Astrocyte of the cerebellum (primary cell): ENCODE results near the gene KDM4B.
"Not testable (repeated sequence)": the region's sequence is repeated elsewhere in the genome, so short reads cannot be mapped to it uniquely, and the experiment has no call there.

ENCODE experiments used
- DNase-seq: peaks from one replicate; pipeline ENCODE4 v3.0.0-alpha.2; 2011; ENCODE audit warnings: low read depth
- H3K4me3 ChIP-seq: 2 replicates; pipeline ENCODE4 v1.5.1; 2011; ENCODE audit warnings: mild to moderate bottlenecking, low read depth, low read length, moderate library complexity
- in situ Hi-C: cut with HindIII; loops from 2 replicates; pipeline ENCODE4 v1.10.0; 2017; ENCODE audit warnings: low sequenced_read_pairs
- TF ChIP-seq, protein P1 (sequence below): IDR thresholded peaks from 2 replicates; pipeline ENCODE4 v1.5.1; 2012; ENCODE audit warnings: low read length, low read depth, moderate library complexity, mild to moderate bottlenecking; ENCODE audit errors: missing control alignments

The KDM4B gene

DNA sequence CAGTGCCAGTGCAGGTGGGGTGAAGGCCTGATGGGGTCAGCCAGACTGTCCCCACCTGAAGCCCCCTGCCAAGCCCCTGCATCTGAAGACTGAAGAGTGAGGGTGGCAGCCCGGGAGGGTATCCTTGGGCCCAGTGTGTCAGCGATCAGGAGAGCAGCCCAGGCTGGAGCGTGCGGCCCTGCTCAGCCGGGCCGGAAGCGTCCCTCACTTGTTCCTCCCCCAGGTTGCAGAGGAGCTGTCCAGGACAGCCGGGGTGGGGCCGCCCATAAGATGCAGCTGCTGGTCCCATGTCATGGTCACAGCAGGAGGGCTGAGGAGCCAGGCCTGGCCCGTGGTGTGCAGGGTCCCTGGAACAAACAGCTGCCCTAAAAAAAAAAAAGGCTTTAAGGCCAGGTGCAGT, 55.4 kb downstream of the KDM4B start:
- TF ChIP-seq, protein P1, sequence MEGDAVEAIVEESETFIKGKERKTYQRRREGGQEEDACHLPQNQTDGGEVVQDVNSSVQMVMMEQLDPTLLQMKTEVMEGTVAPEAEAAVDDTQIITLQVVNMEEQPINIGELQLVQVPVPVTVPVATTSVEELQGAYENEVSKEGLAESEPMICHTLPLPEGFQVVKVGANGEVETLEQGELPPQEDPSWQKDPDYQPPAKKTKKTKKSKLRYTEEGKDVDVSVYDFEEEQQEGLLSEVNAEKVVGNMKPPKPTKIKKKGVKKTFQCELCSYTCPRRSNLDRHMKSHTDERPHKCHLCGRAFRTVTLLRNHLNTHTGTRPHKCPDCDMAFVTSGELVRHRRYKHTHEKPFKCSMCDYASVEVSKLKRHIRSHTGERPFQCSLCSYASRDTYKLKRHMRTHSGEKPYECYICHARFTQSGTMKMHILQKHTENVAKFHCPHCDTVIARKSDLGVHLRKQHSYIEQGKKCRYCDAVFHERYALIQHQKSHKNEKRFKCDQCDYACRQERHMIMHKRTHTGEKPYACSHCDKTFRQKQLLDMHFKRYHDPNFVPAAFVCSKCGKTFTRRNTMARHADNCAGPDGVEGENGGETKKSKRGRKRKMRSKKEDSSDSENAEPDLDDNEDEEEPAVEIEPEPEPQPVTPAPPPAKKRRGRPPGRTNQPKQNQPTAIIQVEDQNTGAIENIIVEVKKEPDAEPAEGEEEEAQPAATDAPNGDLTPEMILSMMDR, result no peak
- in situ Hi-C loops, result no loop called here
- H3K4me3 ChIP-seq, result no peak overlapping the region
- DNase-seq, result no peak

DNA sequence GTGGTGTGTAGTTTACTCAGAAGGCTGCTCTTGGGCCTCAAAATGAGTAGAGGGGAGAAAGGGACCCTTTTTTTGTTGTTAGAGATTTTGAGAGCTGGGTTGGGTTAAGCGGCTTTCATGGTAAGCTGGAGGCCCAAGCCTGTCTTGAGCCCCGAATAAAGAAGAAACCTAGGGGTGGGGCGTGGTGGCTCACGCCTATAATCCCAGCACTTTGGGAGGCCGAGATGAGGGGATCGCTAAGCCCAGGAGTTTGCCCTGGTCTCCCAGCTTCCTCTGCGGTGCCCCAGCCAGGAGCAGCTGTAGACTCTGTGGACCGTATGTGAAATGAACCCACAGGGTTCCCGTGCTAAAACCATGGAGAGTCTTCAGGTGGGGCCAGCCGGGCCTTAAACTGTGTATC, 56.1 kb downstream of the KDM4B start:
- no peak overlapping the region for H3K4me3 ChIP-seq
- no peak for DNase-seq
- in situ Hi-C loops, result no loop called here
- TF ChIP-seq, protein P1, result no peak

DNA sequence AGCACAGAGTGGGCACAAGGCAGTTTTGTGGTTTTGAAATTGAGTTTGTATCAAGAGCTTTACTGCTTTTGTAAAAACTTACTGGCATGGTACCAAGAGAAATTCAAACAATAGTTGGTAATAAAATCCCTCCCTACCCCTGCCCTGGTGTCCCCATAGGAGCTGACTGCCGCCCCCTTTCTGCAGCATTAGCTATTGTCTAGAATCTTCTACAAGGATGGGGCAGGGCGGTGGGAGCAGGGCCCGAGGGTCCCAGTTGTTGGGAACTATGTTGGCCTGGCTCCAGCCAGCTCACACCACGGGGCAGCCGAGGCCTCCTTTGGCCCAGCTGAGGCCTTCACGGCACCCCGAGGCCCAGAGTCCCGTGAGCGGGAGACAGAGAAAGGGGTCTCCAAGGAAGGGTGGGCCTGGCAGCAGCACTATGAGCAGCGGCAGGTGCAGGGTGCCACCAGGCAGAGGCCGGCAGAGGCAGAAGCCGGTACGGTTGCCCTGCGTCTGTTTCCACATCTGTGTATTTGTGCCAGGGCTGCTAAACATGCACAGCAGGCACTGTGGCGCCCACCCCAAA, 57.9 kb downstream of the KDM4B start:
- in situ Hi-C loops, result no loop called here
- no peak overlapping the region for H3K4me3 ChIP-seq
- DNase-seq, result no peak
- TF ChIP-seq, protein P1, result peak; percentile 49

DNA sequence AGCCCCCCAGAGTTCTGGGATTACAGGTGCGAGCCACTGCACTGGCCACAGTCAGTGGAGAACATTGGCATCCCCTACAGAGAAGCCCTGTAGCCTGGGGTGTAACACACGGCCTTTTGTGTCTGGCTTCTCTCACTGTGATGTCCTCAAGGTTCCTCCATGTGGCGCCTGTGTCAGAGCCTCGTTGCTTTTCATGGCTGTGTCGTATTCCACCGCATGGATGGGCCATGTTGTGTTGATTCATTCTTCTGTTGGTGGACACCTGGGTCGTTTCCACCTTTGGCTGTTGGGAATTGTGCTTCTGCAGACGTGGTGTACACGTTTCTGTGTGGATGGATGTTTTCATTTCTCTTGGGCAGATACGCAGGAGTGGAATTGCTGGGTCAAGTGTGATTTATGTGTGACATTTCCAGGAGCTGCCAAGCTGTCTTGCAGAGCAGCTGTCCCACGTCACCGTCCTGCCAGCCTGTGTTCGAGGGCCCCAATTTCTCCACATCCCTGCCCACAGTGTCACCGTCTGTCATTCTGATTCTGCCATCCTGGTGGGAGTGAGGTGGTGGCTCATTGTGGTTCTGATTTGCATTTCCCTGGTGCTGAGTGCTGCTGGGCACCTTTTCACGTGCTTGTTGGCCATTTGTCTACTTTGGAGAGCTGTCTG, 59.4 kb downstream of the KDM4B start:
- in situ Hi-C loops, result no loop called here
- no peak for DNase-seq
- no peak overlapping the region for H3K4me3 ChIP-seq
- TF ChIP-seq, protein P1, result no peak

DNA sequence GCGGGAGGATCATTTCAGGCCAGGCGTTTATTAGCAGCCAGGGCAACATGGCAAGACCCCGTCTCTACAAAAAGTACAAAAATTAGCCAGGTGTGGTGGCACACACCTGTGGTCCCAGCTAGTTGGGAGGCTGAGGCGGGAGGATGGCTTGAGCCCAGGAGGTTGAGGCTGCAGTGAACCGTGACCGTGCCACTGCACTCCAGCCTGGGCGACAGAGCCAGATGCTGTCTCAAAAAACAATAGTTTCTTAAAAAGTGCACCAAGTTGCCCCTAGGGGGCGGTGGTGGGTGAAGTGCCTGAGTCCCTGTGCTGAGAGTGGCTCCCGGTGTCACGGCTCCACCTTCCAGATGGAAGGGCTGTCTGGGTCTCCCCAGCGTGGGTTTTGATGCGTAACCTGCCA, 60.7 kb downstream of the KDM4B start:
- TF ChIP-seq, protein P1, result peak; percentile 74
- in situ Hi-C loops, DNase-seq, H3K4me3 ChIP-seq: not testable (repeated sequence)

DNA sequence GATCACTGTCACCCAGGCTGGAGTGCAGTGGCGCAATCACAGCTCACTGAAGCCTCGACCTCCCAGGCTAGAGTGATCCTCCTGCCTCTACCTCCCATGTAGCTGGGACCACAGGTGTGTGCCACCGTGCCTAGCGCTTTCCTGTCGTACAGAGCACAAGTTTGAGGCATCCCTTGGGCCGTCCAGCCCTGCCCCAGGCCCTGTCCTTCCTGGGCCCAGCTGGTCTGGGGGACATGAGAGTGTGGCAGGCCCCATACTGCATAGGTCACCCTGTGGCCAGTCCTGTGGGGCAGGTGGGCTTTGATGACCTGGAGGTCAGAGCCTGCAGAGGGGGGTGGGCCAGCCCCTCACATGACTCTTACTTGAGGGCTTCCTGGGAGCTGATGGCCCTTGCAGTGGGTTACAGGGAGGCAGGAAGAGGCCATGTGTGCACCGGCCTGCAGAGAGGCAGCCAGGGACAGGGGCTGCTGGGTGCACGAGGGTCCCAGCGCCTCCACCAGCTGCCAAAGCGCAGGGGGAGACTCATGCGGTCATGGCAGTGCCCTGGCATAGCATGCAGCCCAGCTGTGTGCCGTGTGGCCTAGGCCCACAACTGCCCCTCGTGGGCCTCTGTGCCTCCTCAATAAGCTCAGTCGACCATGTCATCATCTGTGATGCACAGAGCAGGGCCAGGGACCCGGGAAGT, 61.4 kb downstream of the KDM4B start:
- TF ChIP-seq, protein P1, result no peak
- no peak overlapping the region for H3K4me3 ChIP-seq
- no peak for DNase-seq
- in situ Hi-C loops, result no loop called here
